GM15510 (cell line): ENCODE data around the gene PGK1.

Experiments
- POLR2A ChIP-seq: IDR thresholded peaks from 3 replicates; pipeline ENCODE4 v1.6.1; 2011; ENCODE audit warnings: borderline replicate concordance; ENCODE audit not compliant: insufficient read length; ENCODE audit errors: extremely low read depth

The PGK1 gene

DNA sequence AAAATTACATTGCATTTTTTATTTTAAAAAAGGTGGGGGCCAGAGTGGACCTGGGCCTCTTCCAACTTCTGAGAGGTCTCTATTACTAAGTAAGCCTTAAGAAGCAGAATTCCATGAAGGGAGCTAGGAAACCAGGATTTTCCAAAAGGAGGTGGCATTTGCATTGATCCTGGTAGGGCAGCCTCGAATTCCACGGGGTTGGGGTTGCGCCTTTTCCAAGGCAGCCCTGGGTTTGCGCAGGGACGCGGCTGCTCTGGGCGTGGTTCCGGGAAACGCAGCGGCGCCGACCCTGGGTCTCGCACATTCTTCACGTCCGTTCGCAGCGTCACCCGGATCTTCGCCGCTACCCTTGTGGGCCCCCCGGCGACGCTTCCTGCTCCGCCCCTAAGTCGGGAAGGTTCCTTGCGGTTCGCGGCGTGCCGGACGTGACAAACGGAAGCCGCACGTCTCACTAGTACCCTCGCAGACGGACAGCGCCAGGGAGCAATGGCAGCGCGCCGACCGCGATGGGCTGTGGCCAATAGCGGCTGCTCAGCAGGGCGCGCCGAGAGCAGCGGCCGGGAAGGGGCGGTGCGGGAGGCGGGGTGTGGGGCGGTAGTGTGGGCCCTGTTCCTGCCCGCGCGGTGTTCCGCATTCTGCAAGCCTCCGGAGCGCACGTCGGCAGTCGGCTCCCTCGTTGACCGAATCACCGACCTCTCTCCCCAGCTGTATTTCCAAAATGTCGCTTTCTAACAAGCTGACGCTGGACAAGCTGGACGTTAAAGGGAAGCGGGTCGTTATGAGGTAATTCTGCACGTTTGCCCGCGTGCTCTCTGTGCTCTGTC is at the start of gene PGK1:
Gene PGK1, plus strand, starts transcription at position 626 of the 824 bp plus-strand sequence. Its CDS starts 93 bp downstream, at position 719.
- peak; percentile 85 for TF ChIP-seq POLR2A

DNA sequence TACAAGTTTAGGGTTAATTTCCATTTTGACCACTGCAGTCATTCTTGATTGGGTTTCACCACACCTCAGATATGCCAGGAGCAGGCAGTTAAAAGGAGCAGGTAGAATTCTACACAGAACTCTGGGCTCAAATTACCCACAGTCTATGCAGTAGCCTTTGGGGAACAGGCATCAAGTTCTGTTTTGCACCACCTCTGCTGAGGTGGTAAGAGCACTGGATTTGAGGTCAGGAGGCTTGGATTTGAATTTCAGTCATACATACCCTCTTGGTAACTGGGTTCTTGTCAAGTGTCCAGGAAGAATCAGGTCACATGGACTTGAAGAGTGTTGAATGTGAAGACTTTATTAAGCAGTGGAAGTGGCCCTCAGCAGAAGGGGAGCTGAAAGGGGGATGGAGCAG is 40.4 kb upstream of the PGK1 start:
- TF ChIP-seq POLR2A = no peak

DNA sequence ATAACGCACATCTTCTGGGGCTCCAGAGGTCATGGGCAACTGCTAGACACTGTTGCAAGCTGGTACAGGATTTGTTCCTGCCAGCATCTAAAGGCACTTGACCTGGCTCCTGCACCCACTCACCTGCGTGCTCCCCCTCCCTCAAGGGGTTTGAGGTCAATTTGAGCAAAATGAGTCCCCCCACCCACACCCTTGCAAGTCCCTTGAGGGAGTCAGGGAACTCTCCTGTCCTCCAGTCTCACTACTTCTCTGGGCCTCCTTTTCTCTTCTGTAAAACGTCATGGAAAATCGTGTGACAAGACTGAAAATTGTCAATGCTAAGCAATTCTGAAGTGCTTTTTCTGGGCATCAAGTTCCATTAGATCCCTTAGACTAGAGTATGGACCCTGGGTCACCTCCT is 39.9 kb upstream of the PGK1 start:
- no peak for TF ChIP-seq POLR2A

DNA sequence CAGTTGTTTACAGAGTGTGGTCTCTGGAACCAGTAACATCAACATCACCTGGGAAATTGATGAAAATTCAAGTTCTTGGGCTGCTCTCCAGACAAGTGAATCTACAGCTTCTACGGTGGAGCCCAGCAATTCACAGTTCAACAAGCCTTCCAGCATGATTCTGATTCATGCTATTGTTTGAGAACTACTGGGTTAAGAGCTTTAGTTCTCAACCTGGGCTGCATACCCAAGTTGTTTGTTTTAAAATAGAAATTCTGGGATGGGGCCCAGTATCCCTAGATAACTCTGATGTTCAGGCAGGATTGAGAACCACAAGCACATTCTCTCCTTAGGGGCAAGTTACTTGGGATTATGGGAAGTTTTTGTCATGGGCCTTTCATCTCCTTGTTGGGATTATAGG is 37.9 kb upstream of the PGK1 start:
- TF ChIP-seq POLR2A = no peak

DNA sequence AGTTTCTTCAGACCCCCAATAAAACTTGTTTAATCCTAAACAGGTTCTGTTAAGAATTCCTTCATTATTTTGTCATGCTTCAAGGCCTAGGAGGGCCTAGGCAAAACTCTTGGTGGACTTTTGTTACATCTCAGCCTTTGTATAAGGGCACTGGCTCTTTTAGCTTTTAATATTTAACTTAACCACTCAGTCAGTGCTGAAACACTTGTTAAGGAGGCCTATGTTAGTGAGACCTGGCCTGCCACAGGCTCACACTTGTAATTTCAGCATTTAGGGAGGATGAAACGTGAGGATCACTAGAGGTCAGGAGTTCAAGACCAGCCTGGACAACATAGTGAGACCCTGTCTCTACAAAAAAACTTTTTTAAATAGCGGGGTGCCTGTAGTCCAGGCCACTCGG is 32.7 kb upstream of the PGK1 start:
- TF ChIP-seq POLR2A = no peak

DNA sequence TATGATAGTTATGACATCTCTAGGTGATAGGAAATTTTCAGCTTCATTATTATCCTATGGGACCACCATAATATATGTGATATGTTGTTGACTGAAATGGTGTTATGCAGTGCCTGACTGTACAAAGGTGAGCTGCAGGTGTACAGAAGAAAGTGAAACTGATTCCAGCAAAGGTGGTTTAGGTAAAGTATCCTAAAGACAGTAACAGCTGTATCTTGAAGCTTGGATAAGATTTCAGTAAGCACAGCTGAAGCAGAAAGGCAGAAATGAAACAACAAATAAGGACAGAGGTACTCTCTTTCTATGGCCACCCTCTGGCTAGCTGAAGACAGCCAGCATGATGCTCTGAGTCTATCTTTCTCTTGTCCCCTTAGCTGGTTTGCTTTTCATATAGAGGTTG is 30.0 kb upstream of the PGK1 start:
- no peak for TF ChIP-seq POLR2A

DNA sequence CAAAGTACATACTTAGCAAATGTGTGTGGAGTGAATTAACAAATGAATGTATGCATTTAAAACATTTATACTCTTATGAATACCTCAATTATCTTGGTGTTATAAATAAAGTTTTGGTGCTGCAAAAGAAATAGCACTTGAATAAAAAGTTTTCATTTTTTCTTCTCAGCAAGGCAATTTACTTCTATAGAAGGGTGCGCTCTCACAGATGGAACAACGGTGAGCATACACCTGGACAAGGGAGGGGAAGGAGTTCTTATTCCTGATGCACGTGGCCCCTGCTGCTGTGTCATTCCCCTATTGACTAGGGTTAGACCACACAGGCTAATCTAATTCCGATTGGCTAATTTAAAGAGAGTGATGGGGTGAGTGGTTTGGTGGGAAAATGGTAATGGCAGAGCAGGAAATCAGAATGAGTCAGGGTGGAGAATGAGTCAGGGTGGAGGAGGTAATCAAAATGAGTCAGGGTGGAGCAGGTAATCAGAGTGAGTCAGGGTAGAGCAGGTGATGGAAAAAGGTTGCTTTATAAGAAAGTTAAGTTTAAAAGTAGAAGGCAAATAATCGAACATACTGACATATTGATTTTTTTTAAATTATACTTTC is 28.2 kb upstream of the PGK1 start:
- no peak for TF ChIP-seq POLR2A

DNA sequence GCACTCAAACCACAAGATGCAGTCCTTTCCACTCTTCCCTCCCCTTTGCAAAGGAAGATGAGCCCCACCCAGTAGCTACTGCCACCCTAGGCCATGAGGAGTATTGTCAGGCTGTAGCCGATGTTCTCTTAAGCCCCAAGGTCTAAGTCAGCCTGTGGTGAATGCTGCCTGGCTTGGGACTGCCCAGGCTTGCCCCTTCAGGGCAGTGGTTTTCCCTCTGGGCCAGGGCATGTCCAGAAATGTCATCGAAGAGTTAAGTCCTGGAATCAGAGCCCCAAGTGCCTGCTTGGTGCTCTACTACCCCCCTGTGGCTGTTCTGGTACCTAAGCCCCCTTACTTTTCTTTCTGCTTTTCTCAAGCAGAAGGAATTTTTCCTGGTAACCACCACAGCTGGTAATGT is 11.8 kb upstream of the PGK1 start:
- no peak for TF ChIP-seq POLR2A

DNA sequence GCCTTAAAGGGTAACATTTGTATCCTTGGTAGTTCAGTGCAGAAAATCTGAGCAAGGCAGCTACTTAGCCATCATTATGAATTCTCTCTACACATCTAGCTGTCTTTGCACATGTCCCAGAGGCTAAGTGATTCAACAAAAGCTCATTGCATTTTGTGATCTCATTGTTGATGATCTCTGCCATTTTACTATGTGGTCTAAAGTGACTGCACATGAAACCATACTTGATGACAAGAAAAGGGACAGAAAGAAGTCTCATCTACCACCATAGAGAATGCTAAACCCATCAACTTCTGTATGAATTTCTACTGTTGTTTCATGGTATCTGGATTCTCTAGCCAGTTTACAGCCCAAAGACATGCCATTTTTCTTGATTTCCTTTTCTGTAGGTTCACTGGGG is 5.9 kb upstream of the PGK1 start:
- no peak for TF ChIP-seq POLR2A

DNA sequence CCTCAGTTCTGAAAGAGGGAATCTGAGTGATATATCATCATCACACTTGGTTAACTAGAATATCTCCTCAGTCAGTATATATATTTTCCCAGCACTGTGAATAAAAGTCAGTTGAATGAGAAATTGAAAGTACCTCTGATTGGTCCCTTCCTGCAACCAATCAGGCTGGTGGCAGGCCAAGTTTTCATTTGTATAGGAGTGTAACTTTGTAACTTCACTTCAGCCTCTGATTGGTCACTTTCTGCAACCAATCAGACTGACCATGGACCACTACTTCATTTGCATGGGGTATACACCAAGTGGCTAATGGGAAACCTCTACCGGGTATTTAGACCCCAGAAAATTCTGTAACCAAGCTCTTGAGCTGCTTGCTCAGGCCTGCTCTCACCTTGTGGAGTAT is 2.0 kb upstream of the PGK1 start:
- TF ChIP-seq POLR2A = no peak

DNA sequence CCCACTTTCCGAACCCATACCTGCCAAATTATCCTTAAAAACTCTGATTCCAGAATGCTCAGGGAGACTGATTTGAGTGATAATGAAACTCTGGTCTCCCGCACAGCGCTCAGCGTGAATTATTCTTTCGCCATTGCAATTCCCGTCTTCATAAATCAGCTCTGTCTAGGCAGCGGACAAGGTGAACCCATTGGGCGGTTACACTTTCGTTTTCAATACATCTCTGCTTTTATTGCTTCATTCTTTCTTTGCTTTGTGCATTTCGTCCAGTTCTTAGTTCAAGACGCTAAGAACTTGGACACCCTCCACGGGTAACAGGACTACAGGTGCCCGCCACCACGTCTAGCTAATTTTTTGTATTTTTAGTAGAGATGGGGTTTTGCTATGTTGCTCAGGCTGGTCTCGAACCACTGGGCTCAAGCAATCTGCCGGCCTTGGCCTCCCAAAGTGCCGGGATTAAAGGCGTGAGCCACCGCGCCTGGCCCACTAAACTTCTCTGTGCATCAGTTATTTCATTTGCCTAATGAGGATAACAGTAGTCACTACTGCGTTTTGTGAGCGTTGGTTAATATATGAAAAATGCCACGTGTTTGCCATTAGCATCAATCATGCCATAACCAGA is 936 bp upstream of the PGK1 start:
- TF ChIP-seq POLR2A = no peak

DNA sequence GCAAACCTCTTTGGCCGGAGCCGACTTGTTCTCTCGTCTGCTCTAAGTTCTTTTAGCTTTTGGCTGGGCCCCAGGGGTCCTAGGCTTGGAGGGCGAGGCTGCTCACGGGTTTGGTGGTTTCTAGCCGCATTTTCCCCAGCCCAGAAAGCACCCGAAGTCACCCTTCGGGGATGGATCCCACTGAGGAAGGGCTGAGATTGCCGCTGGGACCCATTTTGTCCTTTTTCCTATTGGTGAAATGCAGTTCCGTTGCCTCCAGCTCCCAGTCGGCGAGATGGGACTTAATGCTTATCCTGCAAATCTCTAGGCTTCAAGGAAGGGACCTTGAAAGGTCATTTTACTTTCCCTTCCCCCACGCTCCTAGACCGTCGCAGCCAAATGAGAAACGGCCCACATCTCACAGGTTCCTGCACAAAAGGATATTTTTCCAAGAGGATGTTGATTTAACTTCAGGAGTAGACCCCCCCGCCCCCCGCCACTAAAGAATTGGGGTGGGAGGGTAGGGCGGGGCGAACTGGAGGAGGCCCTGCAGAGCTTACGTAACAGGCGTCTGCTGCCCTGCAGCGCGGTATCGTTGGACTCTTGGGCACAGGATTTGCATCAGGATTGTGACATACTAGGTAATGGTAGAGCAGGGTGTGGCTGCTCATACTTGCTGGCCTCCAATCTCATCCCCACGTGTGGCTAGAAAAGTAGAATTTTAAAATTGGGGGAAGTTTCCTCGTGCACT is 564 bp downstream of the PGK1 start:
- no peak for TF ChIP-seq POLR2A

DNA sequence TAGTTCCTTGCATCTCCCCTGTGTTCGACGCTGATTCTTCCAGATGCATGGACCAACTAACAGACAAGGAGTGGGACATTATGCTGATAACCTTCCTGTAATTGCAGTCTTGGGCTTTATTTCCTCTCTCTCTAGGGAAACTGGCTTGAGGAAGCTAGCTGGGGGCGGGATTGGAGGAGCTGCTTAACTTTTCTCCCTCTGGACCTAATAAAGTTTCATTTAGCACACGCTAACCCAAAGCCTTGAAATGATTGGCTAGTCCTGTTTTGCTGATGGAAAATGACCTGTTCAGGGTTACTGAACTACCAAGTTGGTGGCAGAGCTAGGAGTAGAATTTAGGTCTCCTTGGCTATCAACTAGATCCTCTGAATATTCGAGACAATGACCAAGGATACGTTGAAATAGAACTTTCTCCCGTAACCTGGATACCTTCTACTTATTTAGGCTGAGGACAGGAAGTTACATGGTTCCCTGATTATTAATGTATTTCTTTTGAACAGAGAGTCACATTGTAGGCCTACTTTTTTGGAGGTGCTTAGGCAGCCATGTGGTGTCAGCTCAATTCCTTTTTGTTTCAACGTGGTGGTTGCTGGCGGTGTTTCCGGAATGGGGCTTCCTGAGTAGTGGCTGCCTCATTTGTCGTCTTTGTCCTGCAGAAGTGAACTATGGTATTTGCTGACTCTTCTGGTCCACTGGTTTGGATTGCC is 2.0 kb downstream of the PGK1 start:
- TF ChIP-seq POLR2A = no peak

DNA sequence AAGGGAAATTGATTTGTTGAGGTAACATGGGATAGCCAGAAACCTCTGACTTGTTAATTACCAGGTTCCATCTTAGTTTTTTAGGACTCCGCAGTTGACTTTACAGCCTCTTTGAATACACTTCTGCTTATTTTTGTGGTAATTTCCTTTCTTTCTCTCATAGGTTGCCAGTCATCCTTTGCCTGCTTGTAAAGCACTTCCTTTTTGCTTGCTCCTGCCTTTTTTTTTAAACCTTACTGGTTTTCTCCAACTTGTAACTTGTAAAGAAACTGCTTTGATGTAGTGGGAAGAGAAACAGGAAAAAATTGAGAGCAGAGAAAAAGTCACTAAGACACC is 2.6 kb downstream of the PGK1 start:
- TF ChIP-seq POLR2A = no peak

DNA sequence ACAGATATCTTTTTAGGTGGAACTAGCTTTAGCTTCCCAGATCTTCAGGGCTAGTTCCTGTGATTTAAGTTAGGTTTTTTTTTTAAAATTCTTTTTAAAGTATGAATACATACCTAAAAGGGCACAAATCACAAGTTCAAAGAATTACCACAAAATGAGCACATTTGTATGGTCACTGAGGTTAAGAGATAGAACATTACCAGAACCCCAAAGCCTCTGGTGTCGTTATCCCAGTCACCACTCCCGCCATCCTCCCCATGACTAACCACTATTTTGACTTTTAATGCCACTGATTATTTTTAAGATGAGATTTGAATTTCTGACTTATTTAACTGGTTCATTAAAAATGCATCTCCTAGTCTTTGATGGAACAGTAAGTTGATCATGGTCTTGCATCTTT is 5.4 kb downstream of the PGK1 start:
- TF ChIP-seq POLR2A = no peak
